ENCODE results near the gene ZMYND8. TPM values are rescaled to one million over a fixed set of nuclear protein-coding genes. Genes with fewer than 3 reads are reported as not detected.
"Not testable (repeated sequence)": the region's sequence is repeated elsewhere in the genome, so short reads cannot be mapped to it uniquely, and the experiment has no call there.

The ZMYND8 gene
- total RNA-seq, 2 experiments from 2014 or later, result 33.0 to 34.3 TPM

- ATAC-seq (ENCODE audit: poor library complexity) (no peak), DNase-seq (no peak)
- Histone ChIP-seq H3K27me3 (ENCODE audit: control insufficient read depth in 1 of 2, insufficient read depth in 2 of 2, low read length in 2 of 2) (no peaks in the 10 kb centered on the region), H3K27ac (ENCODE audit: low read depth in 1 of 2, low read length in 2 of 2) (no peak overlapping the region), H3K36me3 (ENCODE audit: insufficient read depth, low read length) (peaks cover 78% of the 10 kb centered on the region), H3K4me1 (ENCODE audit: insufficient read depth, low read length) (no peaks in the 10 kb centered on the region), H3K9me3 (ENCODE audit: control insufficient read depth in 1 of 2, insufficient read depth in 1 of 2, low read length in 2 of 2) (no peaks in the 10 kb centered on the region), H3K4me3 (ENCODE audit: low read length) (no peak overlapping the region)
- TF ChIP-seq CTCF (IDR thresholded peaks at IDR 0.05), result no peak
- Mint-ChIP-seq H3K27ac (peak overlapping the region; percentile 18), H3K4me3 (no peak overlapping the region), H3K36me3 (ENCODE audit: low read depth) (peaks cover 91% of the 10 kb centered on the region), H3K27me3 (no peaks in the 10 kb centered on the region), H3K4me1 (ENCODE audit: low read depth) (peaks cover 4% of the 10 kb centered on the region), H3K9me3 (no peaks in the 10 kb centered on the region)
- POLR2A ChIA-PET, result no interaction called here
- intact Hi-C loops (cut with DNase I, micrococcal nuclease), result no loop called here
- CTCF ChIA-PET, result interaction anchor here (0.9 kb wide), 1 partner anchor 104 kb away, joined by 3 read pairs; no protein-coding TSS in a partner anchor
These were observed 76.3 kb downstream of the ZMYND8 start for GRCh38 chr20:47280228-47280627.

GRCh38 chr20:47278907-47279348 is 77.6 kb downstream of the ZMYND8 start:
- Histone ChIP-seq H3K9me3 (ENCODE audit: control insufficient read depth in 1 of 2, insufficient read depth in 1 of 2, low read length in 2 of 2) (no peaks in the 10 kb centered on the region), H3K4me1 (ENCODE audit: insufficient read depth, low read length) (no peaks in the 10 kb centered on the region), H3K27ac (ENCODE audit: low read depth in 1 of 2, low read length in 2 of 2) (no peak overlapping the region), H3K36me3 (ENCODE audit: insufficient read depth, low read length) (peaks cover 72% of the 10 kb centered on the region), H3K4me3 (ENCODE audit: low read length) (no peak overlapping the region), H3K27me3 (ENCODE audit: control insufficient read depth in 1 of 2, insufficient read depth in 2 of 2, low read length in 2 of 2) (no peaks in the 10 kb centered on the region)
- ATAC-seq (ENCODE audit: poor library complexity) (no peak), DNase-seq (no peak)
- Mint-ChIP-seq H3K4me3 (no peak overlapping the region), H3K4me1 (ENCODE audit: low read depth) (peaks cover 11% of the 10 kb centered on the region), H3K27ac (no peak overlapping the region), H3K27me3 (no peaks in the 10 kb centered on the region), H3K9me3 (no peaks in the 10 kb centered on the region), H3K36me3 (ENCODE audit: low read depth) (peaks cover 91% of the 10 kb centered on the region)
- intact Hi-C loops (cut with DNase I, micrococcal nuclease), result no loop called here
- no peak for TF ChIP-seq CTCF (IDR thresholded peaks at IDR 0.05)
- CTCF ChIA-PET, result interaction anchor here (2.8 kb wide), 1 partner anchor 105 kb away, joined by 14 read pairs; no protein-coding TSS in a partner anchor
- POLR2A ChIA-PET, result no interaction called here

- Mint-ChIP-seq H3K4me1 (ENCODE audit: low read depth) (peaks cover 22% of the 10 kb centered on the region), H3K36me3 (ENCODE audit: low read depth) (peaks cover 91% of the 10 kb centered on the region)
- intact Hi-C loops (cut with DNase I, micrococcal nuclease); H3K27me3 ChIP-seq (ENCODE audit: control insufficient read depth in 1 of 2, insufficient read depth in 2 of 2, low read length in 2 of 2); DNase-seq; H3K9me3 Mint-ChIP-seq; H3K27me3 Mint-ChIP-seq; ATAC-seq (ENCODE audit: poor library complexity); H3K4me3 ChIP-seq (ENCODE audit: low read length); H3K27ac Mint-ChIP-seq; H3K4me1 ChIP-seq (ENCODE audit: insufficient read depth, low read length); H3K27ac ChIP-seq (ENCODE audit: low read depth in 1 of 2, low read length in 2 of 2); H3K9me3 ChIP-seq (ENCODE audit: control insufficient read depth in 1 of 2, insufficient read depth in 1 of 2, low read length in 2 of 2); H3K4me3 Mint-ChIP-seq: not testable (repeated sequence)
- POLR2A ChIA-PET, result interaction anchor here (0.5 kb wide), 1 partner anchor 15 kb away, joined by 3 read pairs; no protein-coding TSS in a partner anchor
- peaks cover 62% of the 10 kb centered on the region for H3K36me3 ChIP-seq (ENCODE audit: insufficient read depth, low read length)
- CTCF ChIA-PET, result interaction anchor here (2.8 kb wide), 1 partner anchor 106 kb away, joined by 14 read pairs; no protein-coding TSS in a partner anchor
These were observed 79.0 kb downstream of the ZMYND8 start for GRCh38 chr20:47277535-47277872.
